Activated gamma-delta T cell treated with Interleukin-2 at 50 U/mL for 16 hours (primary cell): ENCODE results near the gene HS6ST3.

Experiments
- DNase-seq: peaks from one replicate; pipeline ENCODE4 v3.0.0-alpha.2; 2020

Gene HS6ST3

DNA sequence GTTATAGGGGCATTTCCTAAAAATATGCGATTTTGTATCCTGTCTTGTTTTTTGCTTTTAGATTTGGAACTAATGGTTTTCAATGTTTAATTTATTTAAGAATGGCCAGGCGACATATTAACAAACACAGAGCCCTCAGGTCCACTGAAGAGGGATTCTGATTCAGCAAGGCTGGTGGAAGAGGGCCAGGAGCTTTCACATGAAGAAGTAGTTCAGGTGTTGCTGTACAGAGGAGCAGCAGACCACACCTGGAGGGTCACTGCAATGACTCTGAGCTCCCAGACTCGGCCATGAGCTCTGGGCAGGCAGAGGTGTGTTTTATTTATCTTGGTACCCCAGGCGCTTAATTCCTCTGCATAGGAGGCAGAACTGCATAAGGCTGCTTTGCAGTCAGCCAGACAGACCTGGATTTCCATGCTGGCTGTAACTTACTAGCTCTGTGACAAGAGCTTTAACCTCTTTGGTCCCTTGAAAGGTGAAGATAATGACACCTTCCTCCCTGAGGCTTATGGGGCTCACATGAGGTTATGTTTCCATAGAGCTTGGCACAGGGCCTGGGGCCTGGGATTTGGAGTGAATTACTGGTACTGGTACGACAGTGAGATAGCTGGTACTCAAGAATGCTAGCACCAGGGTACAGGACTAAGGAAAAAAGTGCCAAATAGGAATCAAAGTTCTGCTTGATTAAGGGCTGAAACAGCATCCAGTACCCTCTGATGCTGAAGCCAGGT is 719.6 kb downstream of the HS6ST3 start:
- DNase-seq = no peak

DNA sequence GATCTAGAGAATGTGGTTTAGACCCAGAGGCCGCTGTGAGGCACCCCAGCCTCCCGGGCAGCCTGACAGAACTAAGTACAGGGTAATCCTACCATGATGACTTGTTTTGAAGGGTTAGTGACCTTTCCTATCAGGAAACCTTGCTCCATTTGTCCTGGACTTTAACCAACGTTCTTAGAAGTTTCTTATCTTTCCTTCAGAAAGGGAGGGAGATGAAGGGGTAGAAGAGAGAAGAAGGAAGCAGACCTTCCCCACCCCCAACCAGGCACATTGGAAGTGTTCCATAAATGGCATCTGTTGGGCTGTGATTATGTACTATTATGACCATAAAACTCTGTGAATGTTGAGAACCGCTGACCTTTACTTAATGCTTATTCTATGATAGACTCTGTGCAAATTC is 720.2 kb downstream of the HS6ST3 start:
- DNase-seq = no peak

DNA sequence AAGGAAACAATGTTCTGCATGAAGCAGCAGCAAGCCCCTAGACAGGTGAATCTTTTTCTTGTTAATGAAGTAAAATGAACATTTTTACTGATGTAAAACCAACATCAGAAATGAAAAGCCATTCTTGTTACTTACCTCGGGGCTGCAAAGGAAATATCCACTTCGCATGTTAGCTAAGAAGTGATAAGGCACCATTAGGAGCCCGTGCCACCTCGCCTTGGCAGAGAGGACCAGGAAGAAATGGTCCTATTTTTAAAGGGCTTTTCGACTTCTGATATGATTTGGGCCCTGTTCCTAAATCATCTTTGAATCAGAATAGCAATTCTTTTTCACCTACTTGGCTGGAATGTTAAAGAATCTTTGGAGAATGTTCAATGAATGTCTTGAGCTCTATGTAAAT is 721.1 kb downstream of the HS6ST3 start:
- DNase-seq = no peak

DNA sequence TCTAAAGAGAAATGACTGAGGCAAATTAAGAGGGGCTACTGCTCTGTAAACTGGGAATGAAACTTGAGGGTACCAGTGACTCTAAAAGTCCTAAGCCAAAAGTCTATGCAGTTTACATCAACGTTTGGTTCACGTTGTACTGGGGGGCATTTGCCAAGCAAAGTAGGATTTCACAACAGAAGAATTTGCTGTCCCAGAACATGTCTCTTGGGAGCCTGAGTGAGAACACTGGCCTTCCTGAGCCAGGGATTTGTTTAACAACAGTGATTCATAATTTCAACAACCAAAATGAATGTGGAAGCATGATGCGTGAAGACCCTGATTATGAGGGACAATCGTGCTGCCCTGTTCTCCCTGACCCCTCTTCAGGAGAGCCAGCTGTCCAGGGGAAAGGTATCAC is 726.4 kb downstream of the HS6ST3 start:
- no peak for DNase-seq

DNA sequence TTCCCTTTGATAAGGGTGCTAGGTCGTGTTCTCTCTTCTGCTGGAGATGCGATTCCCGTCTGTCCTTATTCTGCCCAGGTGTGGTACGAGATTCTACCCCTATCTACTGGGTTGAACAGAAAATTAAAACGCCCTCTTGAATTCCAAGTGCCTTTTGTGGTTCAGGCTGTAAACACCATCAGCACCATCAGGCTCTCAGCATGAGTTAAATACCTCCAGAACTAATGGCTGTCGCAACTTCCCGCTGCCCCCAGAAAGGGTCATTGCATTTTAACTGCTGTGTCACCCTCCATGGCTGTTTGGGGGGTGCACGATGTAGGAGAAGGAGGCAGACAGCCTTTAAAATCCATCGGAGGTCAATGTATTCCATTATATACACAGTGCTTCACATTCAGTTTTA is 727.0 kb downstream of the HS6ST3 start:
- DNase-seq = no peak

DNA sequence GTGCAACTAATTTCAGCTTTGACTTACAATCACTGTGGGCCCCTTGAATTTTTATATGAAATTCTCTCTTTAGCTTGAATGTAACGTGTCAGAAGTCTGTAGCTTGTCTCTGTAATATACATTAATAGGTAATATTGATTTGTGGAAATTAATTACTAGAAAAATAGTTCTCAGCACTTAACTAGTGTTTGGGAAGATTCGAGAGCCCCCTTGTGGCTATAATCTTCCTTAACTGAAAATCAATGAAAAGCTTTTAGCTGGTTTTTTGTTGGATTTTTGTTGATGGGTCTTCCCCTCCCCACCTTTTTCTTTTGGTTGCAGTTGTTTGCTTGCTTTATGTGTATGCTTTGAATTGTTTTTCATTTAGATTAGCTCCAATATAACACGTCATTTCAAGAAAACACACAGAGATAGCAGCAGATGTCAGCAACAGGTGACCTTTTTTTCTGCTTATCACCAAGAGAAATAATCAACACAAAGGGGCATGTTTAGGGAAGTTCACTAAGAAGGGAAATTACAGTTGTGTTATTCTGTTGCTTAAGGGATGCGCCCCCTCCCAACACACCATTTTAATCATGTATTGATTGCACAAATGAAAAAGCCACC is 727.5 kb downstream of the HS6ST3 start:
- no peak for DNase-seq

DNA sequence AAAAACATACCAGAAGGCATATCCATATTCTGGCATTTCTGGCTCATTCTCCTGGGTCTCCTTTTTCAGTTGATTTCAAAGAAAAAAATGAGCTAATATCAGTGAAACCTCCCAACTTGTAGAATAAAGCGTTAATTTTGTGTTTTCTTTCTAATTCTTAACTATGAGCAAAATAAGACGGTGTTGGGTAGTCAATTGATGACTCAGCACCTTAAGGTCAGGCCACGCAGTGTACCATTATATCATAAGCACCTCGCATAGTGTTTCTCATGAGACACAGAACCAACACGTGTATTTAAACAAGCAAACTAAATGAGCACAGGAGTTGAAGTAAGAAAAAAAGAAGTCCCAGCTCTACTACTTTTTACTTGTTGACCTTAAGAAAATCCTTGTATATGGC is 729.5 kb downstream of the HS6ST3 start:
- no peak for DNase-seq

DNA sequence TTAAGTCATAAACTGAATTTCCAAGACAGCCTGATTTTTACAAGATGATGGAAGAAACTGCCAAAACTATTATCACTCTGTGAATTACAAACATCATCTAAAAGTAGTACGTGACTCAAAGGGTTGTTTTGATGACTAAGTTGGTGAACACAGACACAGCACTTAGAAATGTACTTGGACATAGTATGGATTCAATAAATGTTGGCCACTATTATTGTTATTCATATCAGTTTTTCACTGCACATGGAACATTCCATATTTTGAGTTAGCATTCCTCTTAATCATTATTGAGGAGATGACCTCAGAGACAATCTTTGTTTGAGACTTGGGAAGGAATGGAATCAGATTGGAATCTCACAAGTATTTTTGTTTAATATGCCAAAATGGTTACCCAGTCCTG is 731.5 kb downstream of the HS6ST3 start:
- no peak for DNase-seq

DNA sequence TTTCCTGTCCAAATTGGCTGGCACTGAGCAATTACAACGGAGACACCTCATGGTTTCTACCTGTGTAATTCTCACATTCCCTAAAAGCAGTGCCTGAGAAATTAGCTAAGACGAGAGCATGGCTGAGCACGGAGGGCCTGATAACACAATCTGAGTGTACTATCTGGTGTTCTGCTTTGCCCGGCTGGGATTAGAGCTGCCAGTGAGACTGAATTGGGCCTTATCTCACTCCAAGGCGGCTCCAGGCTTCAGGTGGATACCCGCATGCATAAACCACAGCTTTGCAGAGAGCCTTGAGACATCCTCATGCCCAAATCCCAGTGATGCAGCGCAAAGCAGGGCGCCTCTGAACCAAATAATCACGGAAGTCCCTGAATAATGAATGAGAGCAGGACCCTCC is 732.1 kb downstream of the HS6ST3 start:
- no peak for DNase-seq

DNA sequence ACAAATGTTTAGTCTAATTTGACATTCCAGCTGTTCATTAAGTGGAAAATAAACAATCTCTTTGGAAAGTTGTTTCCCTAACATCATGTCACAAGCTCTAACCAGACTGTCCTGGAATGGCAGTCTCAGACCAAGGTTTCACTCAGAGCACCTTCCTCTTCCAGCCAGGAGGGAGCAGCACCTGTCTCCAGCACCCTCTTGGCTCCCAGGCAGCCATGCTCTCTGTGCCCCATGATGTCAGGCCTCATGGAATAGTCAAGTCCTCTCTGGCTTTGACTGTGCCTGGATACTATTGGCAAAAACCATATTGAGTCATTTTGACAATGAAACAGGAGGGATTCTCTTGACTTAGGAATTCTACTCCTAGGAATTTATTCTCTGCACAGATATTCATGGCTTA is 733.0 kb downstream of the HS6ST3 start:
- DNase-seq = no peak

DNA sequence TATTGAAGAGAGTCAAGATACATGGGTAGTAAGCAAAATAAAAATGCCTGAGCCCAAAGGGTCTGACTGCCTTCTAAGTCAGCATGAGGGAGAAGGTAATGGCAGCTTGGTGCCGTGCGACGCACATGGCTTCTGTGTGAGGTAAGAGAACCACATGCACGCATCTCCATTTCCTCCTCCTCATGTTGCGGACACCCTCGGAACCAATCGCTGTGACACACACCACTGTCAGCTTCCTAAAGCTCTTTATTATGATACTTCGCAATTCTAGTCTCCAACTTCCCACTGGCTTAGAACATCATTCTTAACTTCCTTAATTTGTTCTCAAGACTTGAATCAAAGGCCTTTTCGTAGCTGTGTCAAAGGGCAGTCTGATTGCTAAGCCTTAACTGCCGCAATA is 734.2 kb downstream of the HS6ST3 start:
- DNase-seq = no peak

DNA sequence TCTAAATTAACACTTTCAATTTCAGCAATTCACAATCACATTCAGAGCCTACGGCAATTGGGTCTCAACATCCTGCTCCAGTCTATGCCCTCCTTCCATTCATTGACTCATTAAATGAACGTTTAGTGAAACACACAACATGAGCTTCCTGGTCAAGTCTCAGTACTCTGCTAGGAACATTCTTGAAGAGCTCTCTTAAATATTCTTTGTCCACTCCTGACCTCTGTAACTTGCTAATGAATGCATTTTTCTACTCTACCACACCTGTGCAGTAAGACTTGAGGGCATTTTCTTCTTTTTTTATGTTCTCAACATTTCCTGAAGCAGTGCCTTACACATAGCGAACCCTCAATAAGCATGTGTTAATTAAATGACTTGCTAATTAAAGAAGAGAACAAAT is 735.7 kb downstream of the HS6ST3 start:
- no peak for DNase-seq

DNA sequence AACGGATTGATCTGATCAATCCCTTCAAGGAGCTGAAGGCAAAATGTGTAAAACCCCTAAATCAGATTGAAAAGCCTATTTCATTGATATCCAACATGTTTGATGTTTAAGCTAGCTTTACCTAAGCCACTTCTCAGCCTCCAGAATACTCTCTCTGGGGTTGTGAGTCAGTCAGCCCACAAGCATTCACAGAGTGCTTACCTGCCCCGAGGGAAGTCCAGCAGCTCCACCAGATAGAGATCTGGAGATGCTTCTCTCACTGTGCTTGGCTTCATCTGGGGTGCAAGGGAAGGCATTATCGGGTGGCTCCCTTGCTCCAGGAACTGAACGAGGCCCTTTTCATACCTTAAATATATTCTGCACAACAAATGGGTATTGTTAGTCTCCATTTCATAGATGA is 744.7 kb downstream of the HS6ST3 start:
- no peak for DNase-seq

DNA sequence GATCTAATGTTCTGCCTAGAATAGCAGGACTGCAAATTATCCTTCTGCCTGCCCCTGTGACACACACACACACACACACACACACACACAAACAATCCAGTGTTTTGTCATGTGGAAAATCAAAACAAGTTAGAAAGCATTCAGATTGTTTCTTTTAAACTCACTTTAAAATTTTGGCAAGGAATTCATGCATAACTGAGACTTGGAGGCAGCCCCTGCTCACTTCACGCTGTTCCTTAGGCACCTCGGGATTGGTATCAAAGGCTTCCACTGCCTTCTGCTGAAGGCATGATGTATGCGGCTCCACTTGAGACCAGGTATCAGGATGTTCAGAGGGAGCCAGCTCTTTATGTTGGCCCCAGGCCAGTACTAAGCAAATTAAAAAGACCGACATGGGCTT is 745.6 kb downstream of the HS6ST3 start:
- no peak for DNase-seq

DNA sequence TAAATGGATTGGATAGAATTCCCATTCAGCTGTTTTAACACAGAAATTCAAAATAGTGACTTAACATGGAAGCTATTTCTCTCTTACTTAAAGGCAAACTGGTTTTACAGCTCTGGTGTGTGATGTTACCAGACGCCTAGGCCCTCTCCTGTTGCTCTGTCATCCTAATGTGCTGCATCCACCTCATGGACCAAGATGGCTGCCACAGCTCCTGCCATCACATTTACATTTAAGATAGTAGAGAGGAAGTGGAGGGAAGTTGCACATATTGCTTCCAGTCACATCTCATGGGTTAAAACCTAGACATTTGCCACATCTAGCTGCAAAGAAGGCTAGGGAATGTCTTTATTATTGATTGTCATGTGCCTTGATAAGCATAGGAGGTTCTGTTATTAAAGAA is 746.8 kb downstream of the HS6ST3 start:
- no peak for DNase-seq

DNA sequence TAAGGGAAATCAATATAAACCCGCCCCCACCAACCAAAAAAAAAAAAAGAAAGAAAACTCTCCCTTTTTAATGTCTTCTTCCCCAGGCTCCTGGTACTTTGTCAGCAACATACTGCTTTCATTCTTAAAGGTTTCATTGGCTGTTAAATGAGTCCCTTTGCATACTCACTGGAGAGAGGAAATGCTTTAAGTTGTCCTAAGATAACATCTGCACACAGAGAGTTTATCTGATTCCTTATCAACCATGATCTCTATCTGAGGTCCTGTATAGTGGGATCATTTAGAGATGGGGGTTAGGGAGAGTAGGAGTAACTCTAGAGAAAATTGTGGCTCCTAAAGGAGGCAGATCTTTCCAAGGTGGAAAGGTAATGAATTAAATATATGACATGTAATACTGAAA is 747.9 kb downstream of the HS6ST3 start:
- DNase-seq = no peak

DNA sequence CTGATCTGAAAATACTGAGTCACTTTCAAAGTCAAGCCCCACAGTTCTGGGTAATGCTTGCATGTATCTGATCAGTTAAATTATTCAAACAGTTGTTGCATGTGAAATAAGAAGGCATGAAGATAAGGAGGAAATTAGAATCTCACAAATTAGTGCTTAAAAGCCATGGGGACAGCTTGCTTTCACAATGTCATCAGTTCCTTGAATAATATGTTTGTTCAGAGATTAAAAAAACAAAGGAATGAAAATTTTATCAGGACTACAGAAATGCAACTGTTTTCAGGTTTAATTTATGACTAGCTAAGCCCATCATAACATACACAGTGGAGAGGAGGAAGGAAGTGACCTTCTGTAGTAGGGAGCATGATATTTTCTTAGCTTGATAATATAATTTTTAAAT is 754.3 kb downstream of the HS6ST3 start:
- DNase-seq = no peak

DNA sequence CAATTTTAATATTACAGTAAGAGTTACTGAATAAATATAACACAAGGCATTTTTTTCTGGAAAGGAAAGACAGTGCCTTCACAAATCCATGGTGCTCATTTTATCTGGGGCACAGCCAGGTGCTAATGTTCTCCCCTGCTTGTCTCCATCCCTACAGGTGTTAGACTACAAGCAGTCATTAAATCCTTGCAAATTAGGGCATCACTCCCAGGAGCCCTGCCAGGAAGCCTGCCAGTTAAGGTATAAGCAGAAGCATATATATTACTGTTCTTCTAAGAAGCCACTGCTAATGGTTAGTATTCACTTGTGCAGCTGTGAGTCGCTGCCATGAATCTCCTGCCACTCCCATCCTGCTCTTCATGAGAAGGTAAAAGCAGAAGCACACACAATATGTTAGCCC is 754.7 kb downstream of the HS6ST3 start:
- no peak for DNase-seq

DNA sequence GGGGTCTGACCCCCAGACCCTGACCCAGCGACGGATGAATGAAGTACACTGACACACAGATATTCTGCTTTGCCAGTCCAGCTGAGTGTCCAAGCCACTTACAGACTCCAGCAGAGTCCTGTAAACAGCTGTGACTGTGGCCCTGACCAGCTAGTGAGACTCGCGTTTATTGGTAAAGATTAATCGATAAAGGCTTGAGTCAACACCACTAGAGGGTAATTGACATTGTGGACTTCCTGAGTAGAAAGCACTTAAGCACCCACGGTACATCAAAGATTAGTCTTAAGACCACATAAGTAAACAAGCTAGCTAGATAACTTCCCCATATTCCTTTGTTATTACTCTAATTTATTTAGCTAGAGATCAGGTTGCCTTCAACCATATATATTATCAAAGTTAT is 758.4 kb downstream of the HS6ST3 start:
- DNase-seq = no peak

DNA sequence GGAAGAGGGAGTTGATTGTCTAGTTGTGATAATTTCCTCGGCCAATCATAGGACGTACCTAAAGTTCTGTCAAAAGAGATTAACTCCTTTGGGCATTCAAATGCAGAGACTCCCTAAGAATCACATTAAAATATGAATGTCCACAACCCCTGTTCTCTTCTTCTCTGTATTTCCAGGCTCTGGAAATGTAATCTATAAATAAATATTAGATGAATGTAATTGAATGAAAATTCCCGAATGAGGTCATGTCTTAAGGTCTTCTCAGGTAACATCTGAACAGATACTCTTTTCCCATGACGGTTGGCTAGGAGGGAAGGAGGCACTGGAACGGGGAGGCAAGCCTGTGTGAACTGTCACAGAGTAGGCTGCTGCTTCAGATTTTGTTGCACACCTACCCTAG is 759.2 kb downstream of the HS6ST3 start:
- no peak for DNase-seq

DNA sequence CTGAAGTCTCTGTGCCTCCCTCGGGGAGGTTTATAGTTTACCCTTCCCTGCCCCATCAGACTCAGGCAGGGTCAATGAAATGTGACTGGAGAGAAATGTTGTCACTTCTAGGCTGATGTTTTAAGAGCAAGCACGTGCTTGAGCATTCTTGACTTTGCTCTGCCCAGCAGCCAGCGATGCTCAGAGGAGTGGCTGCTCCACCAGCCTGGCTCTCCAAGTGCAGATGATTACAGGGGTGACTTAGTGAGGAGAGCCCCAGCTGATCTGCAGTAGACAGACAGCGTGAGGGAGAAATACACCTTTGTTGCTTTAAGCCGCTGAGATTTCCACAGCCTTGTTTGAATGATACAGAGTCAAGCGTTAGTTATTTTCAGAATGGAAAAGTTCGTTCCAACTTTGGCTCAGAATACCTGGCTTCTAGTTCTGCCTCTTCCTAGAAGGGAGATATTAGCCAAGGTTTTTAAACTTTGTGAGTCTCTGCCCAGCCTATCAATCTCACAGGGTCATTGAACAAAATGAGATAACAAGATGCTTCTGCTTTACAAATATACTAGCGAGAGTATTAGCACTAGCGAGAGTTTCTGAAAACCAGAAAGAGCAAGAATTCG is 760.7 kb downstream of the HS6ST3 start:
- DNase-seq = no peak

DNA sequence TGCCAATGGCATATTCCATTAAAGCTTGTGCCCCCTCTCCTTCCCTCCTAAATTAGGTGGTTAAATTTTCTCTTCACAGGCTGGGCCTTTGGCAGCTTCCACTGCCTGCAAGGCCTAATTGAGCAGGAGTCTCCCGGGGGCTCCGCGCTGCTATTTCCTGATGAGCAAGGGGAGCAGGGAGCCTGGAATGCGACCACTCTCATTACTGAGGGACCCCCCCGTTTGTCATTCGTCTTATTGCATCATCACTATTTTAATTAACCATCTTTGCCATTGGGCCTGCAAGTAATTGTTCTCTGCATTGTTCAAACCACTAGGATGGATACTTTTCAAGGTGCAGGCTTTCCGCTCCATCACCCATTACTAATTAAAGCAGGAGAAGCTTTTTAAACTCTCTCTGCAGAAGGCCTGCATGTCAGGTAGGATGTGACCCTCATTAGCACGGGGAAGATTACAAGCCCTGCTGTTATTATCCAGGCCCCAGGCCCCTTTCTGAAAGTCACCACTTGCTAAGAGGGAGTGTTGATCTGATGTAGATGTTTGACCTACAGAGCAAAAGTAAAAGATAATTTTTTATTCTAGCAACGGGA is 762.0 kb downstream of the HS6ST3 start:
- no peak for DNase-seq

DNA sequence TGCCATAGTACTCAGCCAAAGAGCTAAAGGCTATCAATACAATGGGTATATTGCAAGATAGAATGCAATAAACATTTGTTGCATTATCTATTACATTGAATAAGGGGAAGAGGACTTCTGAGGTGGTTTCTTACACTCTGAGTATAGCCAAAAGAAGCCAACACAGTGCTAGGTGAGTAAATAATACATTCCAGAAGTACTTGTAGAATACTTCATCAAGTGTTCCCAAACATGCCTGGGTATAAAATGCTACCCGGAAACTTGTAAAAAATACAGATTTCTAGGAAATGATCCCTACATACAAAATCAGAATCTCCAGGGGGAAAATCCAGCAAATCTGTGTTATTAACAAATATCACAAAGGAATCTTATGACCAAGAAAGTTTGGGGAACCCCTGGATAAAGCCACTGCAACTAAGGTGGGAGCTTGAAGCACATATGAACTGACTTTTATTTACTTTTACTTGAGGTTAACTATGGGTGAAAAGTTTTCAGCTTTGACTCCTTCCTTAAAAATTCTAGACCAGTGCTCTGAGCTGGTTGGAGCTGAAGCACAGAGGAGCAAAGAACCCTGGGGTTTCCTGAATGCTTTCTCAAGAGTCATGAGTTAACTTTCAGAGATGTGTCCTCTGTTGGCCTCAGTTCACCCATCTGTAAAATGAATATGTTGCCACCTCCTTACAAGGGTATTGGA is 768.4 kb downstream of the HS6ST3 start:
- DNase-seq = no peak

DNA sequence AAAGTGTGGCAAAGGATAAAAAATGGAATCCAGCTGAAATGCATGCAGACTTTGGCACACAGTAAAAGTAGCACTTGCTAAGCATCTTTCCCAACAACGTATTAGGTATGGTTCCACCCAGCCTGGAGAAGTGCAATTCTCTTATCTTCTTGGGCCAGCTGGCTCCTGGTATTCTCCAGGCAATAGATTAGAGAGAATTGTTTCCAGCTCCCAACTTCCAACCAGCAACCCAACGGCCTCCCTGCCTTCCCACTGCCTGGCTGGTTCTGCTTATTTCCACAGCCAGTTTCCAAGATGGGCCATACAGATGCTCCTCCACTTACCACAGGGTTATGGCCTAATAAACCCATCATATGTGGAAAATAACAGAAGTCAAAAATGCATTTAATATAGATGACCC is 771.0 kb downstream of the HS6ST3 start:
- DNase-seq = no peak
